Measurements from ENCODE around the gene CSTF2.

DNA sequence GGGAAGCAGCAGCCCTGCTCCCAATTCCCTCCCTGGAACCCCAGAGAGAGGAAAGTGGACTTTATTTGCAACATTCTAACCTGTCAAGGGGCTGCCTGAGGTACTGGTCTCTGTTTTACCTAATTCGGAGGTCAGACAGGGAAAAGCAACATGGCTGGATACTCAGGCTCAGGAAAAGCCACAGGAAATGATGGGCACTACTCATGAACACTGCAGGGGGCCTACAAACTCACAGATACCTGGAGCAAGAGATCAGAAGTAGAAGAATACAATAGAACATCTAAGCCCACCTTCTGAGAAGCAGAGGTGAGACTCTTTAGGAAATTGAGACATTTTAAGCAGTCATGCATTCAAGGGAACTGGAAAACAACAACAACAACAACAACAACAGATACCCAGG, 15.4 kb upstream of the CSTF2 start:
- no peak for TF ChIP-seq POLR2A (IDR thresholded peaks at IDR 0.05; ENCODE audit: low read depth, low read length)
- no peak for TF ChIP-seq POLR2AphosphoS5 (IDR thresholded peaks at IDR 0.05; ENCODE audit: low read depth, low read length)
- no peak for TF ChIP-seq TAF1 (IDR thresholded peaks at IDR 0.05; ENCODE audit: low read depth, low read length)
- no peak for TF ChIP-seq SPI1 (IDR thresholded peaks at IDR 0.05; ENCODE audit: low read depth, low read length)
- no peak for TF ChIP-seq PAX5 (IDR thresholded peaks at IDR 0.05; ENCODE audit: insufficient read depth, low read length, severe bottlenecking)

All from GM12891 (cell line).